Suprapubic skin (tissue), 3 donors: ENCODE results near the gene TAOK2.

Experiments
- POLR2A ChIP-seq, 2 donors: fragments of 450-650 bp; IDR thresholded peaks; one replicate each; pipeline ENCODE4 v1.6.1; 2017; ENCODE audit warnings: antibody characterized with exemption in 2 of 2, mild to moderate bottlenecking in 2 of 2, moderate library complexity in 2 of 2
- TF ChIP-seq, protein P1 (sequence below), 2 donors: fragments of 200-600 bp in 1 of 2; fragments of 450-650 bp in 1 of 2; sonication (generic) in 1 of 2; IDR thresholded peaks; one replicate each; pipeline ENCODE4 v1.5.1; 2016 to 2019; ENCODE audit warnings: antibody characterized with exemption in 2 of 2, mild to moderate bottlenecking in 1 of 2, moderate library complexity in 1 of 2

DNA sequence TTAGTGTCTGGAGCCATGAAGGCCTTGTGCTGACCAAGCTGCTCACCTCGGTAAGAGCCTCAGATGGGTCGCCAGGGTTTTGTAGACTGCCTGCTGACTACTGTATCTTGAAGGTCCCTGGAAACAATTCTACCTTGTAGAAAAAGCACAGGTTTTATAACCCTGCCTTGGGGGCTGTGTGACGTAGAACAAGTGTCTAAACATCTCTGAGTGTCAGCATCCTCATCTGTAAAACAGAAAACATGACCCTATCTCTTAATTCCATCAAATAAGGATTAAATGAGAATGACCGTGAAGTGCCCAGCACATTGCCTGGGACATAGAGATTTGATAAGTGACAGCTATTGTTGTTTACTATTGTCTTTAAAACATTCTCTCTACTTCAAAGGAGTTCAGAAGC is 5.5 kb upstream of the TAOK2 start:
- no peak for TF ChIP-seq POLR2A (IDR thresholded peaks at IDR 0.05)
- TF ChIP-seq, protein P1, sequence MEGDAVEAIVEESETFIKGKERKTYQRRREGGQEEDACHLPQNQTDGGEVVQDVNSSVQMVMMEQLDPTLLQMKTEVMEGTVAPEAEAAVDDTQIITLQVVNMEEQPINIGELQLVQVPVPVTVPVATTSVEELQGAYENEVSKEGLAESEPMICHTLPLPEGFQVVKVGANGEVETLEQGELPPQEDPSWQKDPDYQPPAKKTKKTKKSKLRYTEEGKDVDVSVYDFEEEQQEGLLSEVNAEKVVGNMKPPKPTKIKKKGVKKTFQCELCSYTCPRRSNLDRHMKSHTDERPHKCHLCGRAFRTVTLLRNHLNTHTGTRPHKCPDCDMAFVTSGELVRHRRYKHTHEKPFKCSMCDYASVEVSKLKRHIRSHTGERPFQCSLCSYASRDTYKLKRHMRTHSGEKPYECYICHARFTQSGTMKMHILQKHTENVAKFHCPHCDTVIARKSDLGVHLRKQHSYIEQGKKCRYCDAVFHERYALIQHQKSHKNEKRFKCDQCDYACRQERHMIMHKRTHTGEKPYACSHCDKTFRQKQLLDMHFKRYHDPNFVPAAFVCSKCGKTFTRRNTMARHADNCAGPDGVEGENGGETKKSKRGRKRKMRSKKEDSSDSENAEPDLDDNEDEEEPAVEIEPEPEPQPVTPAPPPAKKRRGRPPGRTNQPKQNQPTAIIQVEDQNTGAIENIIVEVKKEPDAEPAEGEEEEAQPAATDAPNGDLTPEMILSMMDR (IDR thresholded peaks at IDR 0.05): no peak
